OCI-LY1 (cell line): Measurements from ENCODE around the gene ZNF507.
A peak's percentile ranks its signal among the peaks of the same experiment; 100 is the strongest.

Experiments used
- H2AFZ ChIP-seq: fragments of 200-600 bp; sonication (generic), shearing (Covaris generic); 2 replicates; pipeline ENCODE4 v1.6.0; 2014; ENCODE audit warnings: antibody characterized with exemption, mild to moderate bottlenecking, low read length
- H3F3A ChIP-seq: fragments of 200-600 bp; sonication (generic), shearing (Covaris generic); 2 replicates; pipeline ENCODE4 v1.6.0; 2014; ENCODE audit warnings: mild to moderate bottlenecking, antibody characterized with exemption, low read length, moderate library complexity; ENCODE audit not compliant: insufficient read depth
- H3K27ac ChIP-seq: fragments of 200-600 bp; sonication (generic); 2 replicates; pipeline ENCODE4 v1.5.1; 2014; ENCODE audit warnings: low read length, mixed run types, mild to moderate bottlenecking, low read depth; ENCODE audit not compliant: poor library complexity, severe bottlenecking
- H3K27me3 ChIP-seq: fragments of 200-600 bp; sonication (generic); 2 replicates; pipeline ENCODE4 v1.6.0; 2014; ENCODE audit warnings: antibody characterized with exemption, mild to moderate bottlenecking, low read length, moderate library complexity; ENCODE audit not compliant: insufficient read depth
- H3K36me3 ChIP-seq: fragments of 200-600 bp; sonication (generic); 2 replicates; pipeline ENCODE4 v1.6.1; 2014; ENCODE audit warnings: mild to moderate bottlenecking, antibody characterized with exemption, low read length, moderate library complexity, mixed read lengths; ENCODE audit not compliant: insufficient read depth
- H3K4me1 ChIP-seq: fragments of 200-600 bp; sonication (generic); 2 replicates; pipeline ENCODE4 v1.5.1; 2014; ENCODE audit warnings: mild to moderate bottlenecking, low read length, moderate library complexity; ENCODE audit not compliant: insufficient read depth, severe bottlenecking
- H3K4me2 ChIP-seq: fragments of 200-600 bp; sonication (generic), shearing (Covaris generic); 2 replicates; pipeline ENCODE4 v1.6.1; 2014; ENCODE audit warnings: low read length
- H3K4me3 ChIP-seq: fragments of 200-600 bp; sonication (generic); 2 replicates; pipeline ENCODE4 v1.5.1; 2014; ENCODE audit warnings: low read length, low read depth, mild to moderate bottlenecking, mixed read lengths; ENCODE audit not compliant: poor library complexity, severe bottlenecking
- H3K79me2 ChIP-seq: fragments of 200-600 bp; shearing (Covaris generic); 2 replicates; pipeline ENCODE4 v1.6.1; 2016; ENCODE audit warnings: mixed run types, low read length, mixed read lengths; ENCODE audit not compliant: insufficient read depth
- H3K9ac ChIP-seq: fragments of 200-600 bp; sonication (generic), shearing (Covaris generic); 2 replicates; pipeline ENCODE4 v1.6.1; 2014; ENCODE audit warnings: mild to moderate bottlenecking, low read length, mixed read lengths
- H3K9me2 ChIP-seq: fragments of 200-600 bp; sonication (generic), shearing (Covaris generic); 2 replicates; pipeline ENCODE4 v1.6.1; 2014; ENCODE audit warnings: low read depth, mild to moderate bottlenecking, low read length, mixed read lengths
- H3K9me3 ChIP-seq: fragments of 200-600 bp; shearing (Covaris generic); 2 replicates; pipeline ENCODE4 v1.6.1; 2014; ENCODE audit warnings: low read length, mixed read lengths
- H4K20me1 ChIP-seq: fragments of 200-600 bp; sonication (generic), shearing (Covaris generic); 2 replicates; pipeline ENCODE4 v1.6.0; 2016; ENCODE audit warnings: mild to moderate bottlenecking, low read length; ENCODE audit not compliant: insufficient read depth
- CTCF ChIP-seq: fragments of 200-600 bp; sonication (generic), shearing (Covaris generic); IDR thresholded peaks from 2 replicates; pipeline ENCODE4 v1.5.1; 2017; ENCODE audit warnings: mild to moderate bottlenecking, antibody characterized with exemption, low read length, moderate library complexity, mixed read lengths
- EZH2 ChIP-seq: fragments of 200-600 bp; sonication (generic), shearing (Covaris generic); IDR thresholded peaks from 2 replicates; pipeline ENCODE4 v1.8.0; 2017; ENCODE audit warnings: borderline replicate concordance, mixed run types, mild to moderate bottlenecking, antibody characterized with exemption, low read length, moderate library complexity, mixed read lengths

ZNF507 gene

GRCh38 chr19:32339988-32340874, 5.2 kb upstream of the ZNF507 start:
- Histone ChIP-seq H3K4me1 (no peaks in the 10 kb centered on the region), H3K27me3 (no peaks in the 10 kb centered on the region), H3F3A (no peaks in the 10 kb centered on the region), H3K9ac (no peak overlapping the region), H4K20me1 (no peaks in the 10 kb centered on the region), H3K36me3 (no peaks in the 10 kb centered on the region), H3K4me3 (no peak overlapping the region), H3K27ac (no peak overlapping the region), H3K9me2 (no peaks in the 10 kb centered on the region), H3K9me3 (no peaks in the 10 kb centered on the region), H2AFZ (no peak overlapping the region), H3K4me2 (no peak overlapping the region), H3K79me2 (no peaks in the 10 kb centered on the region)
- TF ChIP-seq EZH2 (no peak), CTCF (peak; percentile 78)

- Histone ChIP-seq H3K4me2 (no peak overlapping the region), H3K9ac (no peak overlapping the region), H3K9me2 (no peaks in the 10 kb centered on the region), H4K20me1 (no peaks in the 10 kb centered on the region), H2AFZ (no peak overlapping the region), H3K27ac (no peak overlapping the region), H3K79me2 (peaks cover 19% of the 10 kb centered on the region), H3F3A (no peaks in the 10 kb centered on the region), H3K36me3 (peaks cover 4% of the 10 kb centered on the region; the same call in 1 of the 2 replicates), H3K4me3 (no peak overlapping the region), H3K4me1 (peaks cover 14% of the 10 kb centered on the region), H3K9me3 (no peaks in the 10 kb centered on the region), H3K27me3 (no peaks in the 10 kb centered on the region)
- no peak for TF ChIP-seq EZH2
- no peak for TF ChIP-seq CTCF
Measured at GRCh38 chr19:32342695-32343094, 2.7 kb upstream of the ZNF507 start.

- no peaks in the 10 kb centered on the region for H3K9me3 ChIP-seq
- TF ChIP-seq EZH2 = no peak
- TF ChIP-seq CTCF = no peak
- H2AFZ ChIP-seq = no peak overlapping the region
- H3K27me3 ChIP-seq = no peaks in the 10 kb centered on the region
- H3K36me3 ChIP-seq = peaks cover 14% of the 10 kb centered on the region
- H3K79me2 ChIP-seq = peaks cover 26% of the 10 kb centered on the region
- H4K20me1 ChIP-seq = no peaks in the 10 kb centered on the region
- no peak overlapping the region for H3K27ac ChIP-seq
- H3F3A ChIP-seq = no peaks in the 10 kb centered on the region
- no peak overlapping the region for H3K9ac ChIP-seq
- H3K4me2 ChIP-seq = no peak overlapping the region
- H3K4me1 ChIP-seq = peaks cover 18% of the 10 kb centered on the region
- H3K9me2 ChIP-seq = no peaks in the 10 kb centered on the region
- no peak overlapping the region for H3K4me3 ChIP-seq
Measured at GRCh38 chr19:32343550-32344262, 1.7 kb upstream of the ZNF507 start.
